H9 (cell line): Measurements from ENCODE around the gene CUBN. TPM values are rescaled to one million over a fixed set of nuclear protein-coding genes. Genes with fewer than 3 reads are reported as not detected.

Source experiments
- DNase-seq: peaks from one replicate; pipeline ENCODE4 v3.0.0-alpha.2; 2017
- H2AFZ ChIP-seq: one replicate; pipeline ENCODE4 v1.6.1; 2013; ENCODE audit warnings: mild to moderate bottlenecking, low read length, control low read depth, moderate library complexity
- H2AK5ac ChIP-seq: 2 replicates; pipeline ENCODE4 v1.6.1; 2013; ENCODE audit warnings: low read length, control low read depth, mixed read lengths; ENCODE audit not compliant: insufficient read length
- H2BK120ac ChIP-seq: one replicate; pipeline ENCODE4 v1.6.1; 2013; ENCODE audit warnings: low read depth, mild to moderate bottlenecking, low read length, control low read depth, inconsistent platforms; ENCODE audit not compliant: poor library complexity, severe bottlenecking
- H2BK12ac ChIP-seq: 2 replicates; pipeline ENCODE4 v1.6.1; 2013; ENCODE audit warnings: low read length, control low read depth, mixed read lengths, low read depth; ENCODE audit not compliant: insufficient read length
- H2BK15ac ChIP-seq: 2 replicates; pipeline ENCODE4 v1.6.1; 2013; ENCODE audit warnings: low read depth, low read length, control low read depth
- H2BK20ac ChIP-seq: one replicate; pipeline ENCODE4 v1.6.1; 2013; ENCODE audit warnings: low read depth, mild to moderate bottlenecking, low read length, control low read depth, inconsistent platforms; ENCODE audit not compliant: poor library complexity, severe bottlenecking
- H2BK5ac ChIP-seq: 2 replicates; pipeline ENCODE4 v1.6.1; 2013; ENCODE audit warnings: low read length, control low read depth, mixed read lengths; ENCODE audit not compliant: insufficient read length
- H3K14ac ChIP-seq: 2 replicates; pipeline ENCODE4 v1.6.1; 2013; ENCODE audit warnings: low read length, control low read depth; ENCODE audit not compliant: insufficient read depth
- H3K18ac ChIP-seq: 2 replicates; pipeline ENCODE4 v1.6.1; 2013; ENCODE audit warnings: low read depth, mild to moderate bottlenecking, mixed read lengths, low read length, control low read depth; ENCODE audit not compliant: insufficient read length
- H3K23ac ChIP-seq: 2 replicates; pipeline ENCODE4 v1.6.1; 2013; ENCODE audit warnings: low read length, control low read depth, mixed read lengths, low read depth; ENCODE audit not compliant: insufficient read length
- H3K23me2 ChIP-seq: 2 replicates; pipeline ENCODE4 v1.6.1; 2013; ENCODE audit warnings: low read depth, mild to moderate bottlenecking, mixed read lengths, low read length, control low read depth; ENCODE audit not compliant: insufficient read length, poor library complexity, severe bottlenecking
- H3K27ac ChIP-seq: 2 replicates; pipeline ENCODE4 v1.5.1; 2013; ENCODE audit warnings: low read length, control low read depth, mixed read lengths, low read depth; ENCODE audit not compliant: insufficient read length
- H3K27me3 ChIP-seq: 2 replicates; pipeline ENCODE4 v1.6.1; 2013; ENCODE audit warnings: low read length, control low read depth, inconsistent platforms; ENCODE audit not compliant: insufficient read depth
- H3K4ac ChIP-seq: 2 replicates; pipeline ENCODE4 v1.6.1; 2013; ENCODE audit warnings: low read depth, mild to moderate bottlenecking, control low read depth, inconsistent platforms, low read length, moderate library complexity
- H3K4me1 ChIP-seq: 2 replicates; pipeline ENCODE4 v1.6.1; 2013; ENCODE audit warnings: low read length, control low read depth, inconsistent platforms; ENCODE audit not compliant: insufficient read depth
- H3K4me2 ChIP-seq: 2 replicates; pipeline ENCODE4 v1.6.1; 2013; ENCODE audit warnings: low read length, control low read depth, mixed read lengths; ENCODE audit not compliant: insufficient read length, insufficient read depth
- H3K56ac ChIP-seq: 2 replicates; pipeline ENCODE4 v1.6.1; 2013; ENCODE audit warnings: low read depth, mild to moderate bottlenecking, mixed read lengths, low read length, control low read depth; ENCODE audit not compliant: insufficient read length
- H3K79me1 ChIP-seq: 2 replicates; pipeline ENCODE4 v1.6.1; 2013; ENCODE audit warnings: low read depth, mild to moderate bottlenecking, moderate library complexity, low read length, control low read depth, inconsistent platforms; ENCODE audit not compliant: insufficient read depth, poor library complexity, severe bottlenecking
- H3K79me2 ChIP-seq: 2 replicates; pipeline ENCODE4 v1.6.1; 2013; ENCODE audit warnings: low read length, control low read depth, inconsistent platforms; ENCODE audit not compliant: insufficient read depth
- H3K9ac ChIP-seq: 2 replicates; pipeline ENCODE4 v1.6.1; 2013; ENCODE audit warnings: low read length, control low read depth, mixed read lengths; ENCODE audit not compliant: insufficient read length; ENCODE audit errors: extremely low read depth
- H3K9me3 ChIP-seq: one replicate; pipeline ENCODE4 v1.6.1; 2013; ENCODE audit warnings: low read depth, low read length, inconsistent platforms; ENCODE audit not compliant: control insufficient read depth
- H3T11ph ChIP-seq: one replicate; pipeline ENCODE4 v1.6.1; 2013; ENCODE audit warnings: mild to moderate bottlenecking, low read length, control low read depth, inconsistent platforms
- H4K20me1 ChIP-seq: one replicate; pipeline ENCODE4 v1.6.1; 2013; ENCODE audit not compliant: control insufficient read depth, insufficient read length, insufficient read depth
- H4K5ac ChIP-seq: 2 replicates; pipeline ENCODE4 v1.6.1; 2013; ENCODE audit warnings: low read depth, mild to moderate bottlenecking, mixed read lengths, low read length, control low read depth; ENCODE audit not compliant: insufficient read length
- H4K8ac ChIP-seq: replicated peaks from 2 replicates; pipeline ENCODE4 v1.6.1; 2013; ENCODE audit warnings: low read length, control low read depth, mixed read lengths, low read depth; ENCODE audit not compliant: insufficient read length
- H4K91ac ChIP-seq: 2 replicates; pipeline ENCODE4 v1.6.1; 2013; ENCODE audit warnings: low read depth, mild to moderate bottlenecking, moderate library complexity, mixed read lengths, low read length, control low read depth; ENCODE audit not compliant: insufficient read length
- H3K27ac Mint-ChIP-seq, 3 experiments: 2 replicates in 2 of 3; 3 replicates in 1 of 3; pipeline ENCODE4 v1.8.0; 2020 to 2021; ENCODE audit warnings: mixed read lengths in 3 of 3, mild to moderate bottlenecking in 1 of 3, moderate library complexity in 1 of 3
- H3K27me3 Mint-ChIP-seq: 2 replicates; pipeline ENCODE4 v1.8.0; 2021; ENCODE audit warnings: low read depth, mild to moderate bottlenecking, moderate library complexity, mixed read lengths
- H3K36me3 Mint-ChIP-seq, 3 experiments: 2 replicates in 2 of 3; 3 replicates in 1 of 3; pipeline ENCODE4 v1.8.0; 2020 to 2021; ENCODE audit warnings: low read depth in 3 of 3, mixed read lengths in 3 of 3; ENCODE audit not compliant: insufficient read depth in 1 of 3
- H3K4me1 Mint-ChIP-seq, 2 experiments: 2 replicates each; pipeline ENCODE4 v1.8.0; 2020; ENCODE audit warnings: mixed read lengths in 2 of 2
- H3K4me3 Mint-ChIP-seq, 2 experiments: 2 replicates in 1 of 2; 3 replicates in 1 of 2; pipeline ENCODE4 v1.8.0; 2020 to 2021; ENCODE audit warnings: mild to moderate bottlenecking in 2 of 2, mixed read lengths in 2 of 2, moderate library complexity in 1 of 2
- H3K9me3 Mint-ChIP-seq, 2 experiments: 2 replicates in 1 of 2; 3 replicates in 1 of 2; pipeline ENCODE4 v1.8.0; 2020; ENCODE audit warnings: mild to moderate bottlenecking in 2 of 2, mixed read lengths in 2 of 2, moderate library complexity in 1 of 2
- WGBS: extraction: QIAGEN DNeasy Blood & Tissue Kit; methylation state at CpG from one replicate; pipeline ENCODE4 v1.1.7; 2013; ENCODE audit warnings: missing lambda C conversion rate, low lambda C conversion rate, mixed read lengths; ENCODE audit not compliant: insufficient read length; ENCODE audit errors: extremely low coverage; 5-methylcytosine and 5-hydroxymethylcytosine counted together
- total RNA-seq: library from RNA; stranded (reverse); gene quantifications from 2 replicates; pipeline ENCODE4 v1.2.1, GENCODE V29; 2021
- TF ChIP-seq, protein P1 (sequence below): fragments of 200-600 bp; sonication (generic); conservative IDR thresholded peaks from 3 replicates; pipeline ENCODE4 v1.8.0; 2021; ENCODE audit warnings: antibody characterized with exemption, mild to moderate bottlenecking

Gene CUBN
- total RNA-seq, 1 experiment from 2014 or later, result 0.26 TPM

DNA sequence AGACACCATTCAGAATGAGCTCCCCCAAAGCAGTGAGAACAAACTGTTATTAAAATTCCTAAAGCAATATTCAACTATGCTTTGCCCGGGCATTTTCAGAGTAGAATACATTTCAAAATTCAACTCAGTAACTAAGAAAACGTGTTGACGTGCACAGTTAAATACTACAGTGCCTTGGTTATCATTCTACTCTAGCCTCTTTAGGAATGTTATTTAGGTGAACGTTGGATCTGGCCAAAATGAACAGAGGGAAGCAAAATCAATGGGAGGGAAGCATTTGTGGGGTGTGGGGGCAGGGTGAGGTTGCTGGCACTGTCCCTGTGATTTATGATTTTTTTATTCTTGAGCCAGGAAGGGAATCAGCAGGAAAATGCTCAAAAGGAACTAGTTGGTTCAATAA, 339.8 kb downstream of the CUBN start:
- no peak overlapping the region for H3K27ac ChIP-seq
- no peaks in the 10 kb centered on the region for H3K4me1 ChIP-seq
- no peak for DNase-seq
- Mint-ChIP-seq H3K9me3 (peaks cover 1 to 5% of the 10 kb centered on the region in 2 experiments; a peak in 2 of 5 replicates), H3K27me3 (no peaks in the 10 kb centered on the region), H3K36me3 (peaks cover 9 to 21% (median 10%) of the 10 kb centered on the region in 3 experiments), H3K27ac (no peak overlapping the region), H3K4me3 (no peak overlapping the region), H3K4me1 (no peaks in the 10 kb centered on the region)
- H3K79me2 ChIP-seq, result no peaks in the 10 kb centered on the region
- H2BK20ac ChIP-seq, result no peak overlapping the region
- WGBS, result no CpG with 5 or more reads among the region's 4 CpGs
- H2BK120ac ChIP-seq, result no peak overlapping the region
- no peaks in the 10 kb centered on the region for H4K20me1 ChIP-seq
- TF ChIP-seq, protein P1, sequence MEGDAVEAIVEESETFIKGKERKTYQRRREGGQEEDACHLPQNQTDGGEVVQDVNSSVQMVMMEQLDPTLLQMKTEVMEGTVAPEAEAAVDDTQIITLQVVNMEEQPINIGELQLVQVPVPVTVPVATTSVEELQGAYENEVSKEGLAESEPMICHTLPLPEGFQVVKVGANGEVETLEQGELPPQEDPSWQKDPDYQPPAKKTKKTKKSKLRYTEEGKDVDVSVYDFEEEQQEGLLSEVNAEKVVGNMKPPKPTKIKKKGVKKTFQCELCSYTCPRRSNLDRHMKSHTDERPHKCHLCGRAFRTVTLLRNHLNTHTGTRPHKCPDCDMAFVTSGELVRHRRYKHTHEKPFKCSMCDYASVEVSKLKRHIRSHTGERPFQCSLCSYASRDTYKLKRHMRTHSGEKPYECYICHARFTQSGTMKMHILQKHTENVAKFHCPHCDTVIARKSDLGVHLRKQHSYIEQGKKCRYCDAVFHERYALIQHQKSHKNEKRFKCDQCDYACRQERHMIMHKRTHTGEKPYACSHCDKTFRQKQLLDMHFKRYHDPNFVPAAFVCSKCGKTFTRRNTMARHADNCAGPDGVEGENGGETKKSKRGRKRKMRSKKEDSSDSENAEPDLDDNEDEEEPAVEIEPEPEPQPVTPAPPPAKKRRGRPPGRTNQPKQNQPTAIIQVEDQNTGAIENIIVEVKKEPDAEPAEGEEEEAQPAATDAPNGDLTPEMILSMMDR, result no peak
- no peak overlapping the region for H2BK15ac ChIP-seq
- no peak overlapping the region for H3K4me2 ChIP-seq
- H2BK12ac ChIP-seq, result no peak overlapping the region
- no peak overlapping the region for H3K9ac ChIP-seq
- no peaks in the 10 kb centered on the region for H3K23me2 ChIP-seq
- no peak overlapping the region for H3K4ac ChIP-seq
- no peak overlapping the region for H2AK5ac ChIP-seq
- H3K56ac ChIP-seq, result no peak overlapping the region
- H3T11ph ChIP-seq, result no peak overlapping the region
- H3K18ac ChIP-seq, result no peak overlapping the region
- H3K27me3 ChIP-seq, result no peaks in the 10 kb centered on the region
- no peaks in the 10 kb centered on the region for H3K79me1 ChIP-seq
- H4K5ac ChIP-seq, result no peak overlapping the region
- H3K9me3 ChIP-seq, result no peaks in the 10 kb centered on the region
- no peak overlapping the region for H4K8ac ChIP-seq
- H2AFZ ChIP-seq, result no peak overlapping the region
- H4K91ac ChIP-seq, result no peak overlapping the region
- H3K23ac ChIP-seq, result no peak overlapping the region
- no peak overlapping the region for H3K14ac ChIP-seq
- H2BK5ac ChIP-seq, result no peak overlapping the region
